ENCODE measurements around the gene TGFBR3L.

- TF ChIP-seq, protein P1, sequence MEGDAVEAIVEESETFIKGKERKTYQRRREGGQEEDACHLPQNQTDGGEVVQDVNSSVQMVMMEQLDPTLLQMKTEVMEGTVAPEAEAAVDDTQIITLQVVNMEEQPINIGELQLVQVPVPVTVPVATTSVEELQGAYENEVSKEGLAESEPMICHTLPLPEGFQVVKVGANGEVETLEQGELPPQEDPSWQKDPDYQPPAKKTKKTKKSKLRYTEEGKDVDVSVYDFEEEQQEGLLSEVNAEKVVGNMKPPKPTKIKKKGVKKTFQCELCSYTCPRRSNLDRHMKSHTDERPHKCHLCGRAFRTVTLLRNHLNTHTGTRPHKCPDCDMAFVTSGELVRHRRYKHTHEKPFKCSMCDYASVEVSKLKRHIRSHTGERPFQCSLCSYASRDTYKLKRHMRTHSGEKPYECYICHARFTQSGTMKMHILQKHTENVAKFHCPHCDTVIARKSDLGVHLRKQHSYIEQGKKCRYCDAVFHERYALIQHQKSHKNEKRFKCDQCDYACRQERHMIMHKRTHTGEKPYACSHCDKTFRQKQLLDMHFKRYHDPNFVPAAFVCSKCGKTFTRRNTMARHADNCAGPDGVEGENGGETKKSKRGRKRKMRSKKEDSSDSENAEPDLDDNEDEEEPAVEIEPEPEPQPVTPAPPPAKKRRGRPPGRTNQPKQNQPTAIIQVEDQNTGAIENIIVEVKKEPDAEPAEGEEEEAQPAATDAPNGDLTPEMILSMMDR (IDR thresholded peaks at IDR 0.05): no peak
- no peak for TF ChIP-seq EP300 (IDR thresholded peaks at IDR 0.05)
- TF ChIP-seq POLR2A (IDR thresholded peaks at IDR 0.05): no peak
Measured at GRCh38 chr19:7900931-7901330, 13.7 kb upstream of the TGFBR3L start.

Data from tibial nerve (tissue), 4 donors.